Measurements from ENCODE around the gene ELOVL2. TPM values are rescaled to one million over a fixed set of nuclear protein-coding genes. Genes with fewer than 3 reads are reported as not detected.

ELOVL2 gene
- total RNA-seq, 1 donor from 2014 or later: 0.25 TPM

DNA sequence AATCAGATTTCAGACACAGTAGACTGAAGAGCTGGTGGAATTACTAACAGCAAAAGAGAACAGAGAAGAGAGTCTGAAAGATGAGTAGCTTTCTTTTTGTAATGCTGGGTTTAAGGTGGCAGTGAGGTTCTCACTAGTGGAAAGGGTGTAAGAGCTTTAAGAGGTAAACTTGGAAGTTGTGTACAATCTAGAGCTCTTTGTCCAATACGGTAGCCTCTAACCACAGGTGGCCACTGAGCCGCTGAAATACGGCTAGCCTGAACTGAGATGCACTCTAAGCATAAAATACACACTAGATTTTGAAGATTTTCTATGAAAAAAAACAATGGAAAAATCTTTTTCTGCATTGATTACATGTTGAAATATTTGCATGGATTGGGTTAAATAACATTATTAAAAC, 4.0 kb downstream of the ELOVL2 start:
- H3K27me3 ChIP-seq: no peaks in the 10 kb centered on the region
- H3K36me3 ChIP-seq: no peaks in the 10 kb centered on the region
- H3K4me1 ChIP-seq: peaks cover 6% of the 10 kb centered on the region
- intact Hi-C loops (cut with DNase I): no loop called here
- H3K27ac ChIP-seq: no peak overlapping the region
- TF ChIP-seq POLR2A (IDR thresholded peaks at IDR 0.05) (no peak), POLR2AphosphoS5 (IDR thresholded peaks at IDR 0.05; ENCODE audit: insufficient read depth in 1 of 2, low read depth in 1 of 2) (no peak)
- TF ChIP-seq, protein P1, sequence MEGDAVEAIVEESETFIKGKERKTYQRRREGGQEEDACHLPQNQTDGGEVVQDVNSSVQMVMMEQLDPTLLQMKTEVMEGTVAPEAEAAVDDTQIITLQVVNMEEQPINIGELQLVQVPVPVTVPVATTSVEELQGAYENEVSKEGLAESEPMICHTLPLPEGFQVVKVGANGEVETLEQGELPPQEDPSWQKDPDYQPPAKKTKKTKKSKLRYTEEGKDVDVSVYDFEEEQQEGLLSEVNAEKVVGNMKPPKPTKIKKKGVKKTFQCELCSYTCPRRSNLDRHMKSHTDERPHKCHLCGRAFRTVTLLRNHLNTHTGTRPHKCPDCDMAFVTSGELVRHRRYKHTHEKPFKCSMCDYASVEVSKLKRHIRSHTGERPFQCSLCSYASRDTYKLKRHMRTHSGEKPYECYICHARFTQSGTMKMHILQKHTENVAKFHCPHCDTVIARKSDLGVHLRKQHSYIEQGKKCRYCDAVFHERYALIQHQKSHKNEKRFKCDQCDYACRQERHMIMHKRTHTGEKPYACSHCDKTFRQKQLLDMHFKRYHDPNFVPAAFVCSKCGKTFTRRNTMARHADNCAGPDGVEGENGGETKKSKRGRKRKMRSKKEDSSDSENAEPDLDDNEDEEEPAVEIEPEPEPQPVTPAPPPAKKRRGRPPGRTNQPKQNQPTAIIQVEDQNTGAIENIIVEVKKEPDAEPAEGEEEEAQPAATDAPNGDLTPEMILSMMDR (IDR thresholded peaks at IDR 0.05): no peak
- H3K4me3 ChIP-seq: no peak overlapping the region
- H3K9me3 ChIP-seq: no peaks in the 10 kb centered on the region
- DNase-seq (ENCODE audit: extremely low spot score in 2 of 2): no peak

DNA sequence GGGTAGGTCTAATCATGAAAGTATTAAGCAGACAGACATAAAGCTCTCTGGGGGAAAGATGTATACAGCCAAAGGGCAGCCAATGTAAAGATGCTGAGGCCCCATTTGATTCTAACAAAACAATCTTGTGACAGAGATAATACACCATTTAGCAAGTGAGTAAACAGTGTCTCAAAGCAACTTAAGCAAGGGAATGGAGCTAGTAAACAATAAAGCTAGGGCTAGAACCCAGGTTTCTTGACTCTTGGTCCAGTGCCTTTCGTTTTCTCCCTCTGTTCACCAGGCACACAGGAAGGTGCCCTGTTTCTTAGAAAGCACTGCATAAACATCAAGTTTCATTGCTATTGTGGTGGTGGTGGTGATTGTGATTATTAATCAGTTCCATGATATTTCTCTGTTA, 5.1 kb downstream of the ELOVL2 start:
- intact Hi-C loops (cut with DNase I): no loop called here
- TF ChIP-seq POLR2AphosphoS5 (IDR thresholded peaks at IDR 0.05; ENCODE audit: insufficient read depth in 1 of 2, low read depth in 1 of 2) (no peak), POLR2A (IDR thresholded peaks at IDR 0.05) (no peak)
- TF ChIP-seq, protein P1 (IDR thresholded peaks at IDR 0.05): no peak
- Histone ChIP-seq H3K27me3 (no peaks in the 10 kb centered on the region), H3K27ac (no peak overlapping the region), H3K9me3 (no peaks in the 10 kb centered on the region), H3K4me1 (peaks cover 6% of the 10 kb centered on the region), H3K4me3 (no peak overlapping the region), H3K36me3 (no peaks in the 10 kb centered on the region)
- no peak for DNase-seq (ENCODE audit: extremely low spot score in 2 of 2)

DNA sequence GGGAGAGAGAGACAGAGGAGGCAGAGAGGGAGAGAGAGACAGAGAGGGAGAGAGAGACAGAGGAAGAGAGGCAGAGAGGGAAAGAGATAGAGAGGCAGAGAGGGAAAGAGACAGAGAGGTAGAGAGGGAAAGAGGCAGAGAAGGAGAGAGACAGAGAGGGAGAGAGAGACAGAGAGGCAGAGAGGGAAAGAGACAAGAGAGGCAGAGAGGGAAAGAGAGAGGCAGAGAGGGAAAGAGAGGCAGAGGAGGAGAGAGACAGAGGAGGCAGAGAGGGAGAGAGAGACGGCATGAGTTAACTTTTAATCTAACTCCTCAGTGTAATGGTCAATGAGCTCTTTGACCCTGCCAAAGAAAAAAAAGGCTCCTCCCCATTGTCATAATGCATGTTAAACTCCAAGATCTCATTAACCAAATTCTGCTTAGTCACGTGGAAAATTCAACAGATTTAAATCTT, 7.1 kb downstream of the ELOVL2 start:
- intact Hi-C loops (cut with DNase I): no loop called here
- H3K4me3 ChIP-seq: no peak overlapping the region
- no peaks in the 10 kb centered on the region for H3K4me1 ChIP-seq
- H3K27me3 ChIP-seq: no peaks in the 10 kb centered on the region
- H3K27ac ChIP-seq: no peak overlapping the region
- H3K9me3 ChIP-seq: no peaks in the 10 kb centered on the region
- no peak for DNase-seq (ENCODE audit: extremely low spot score in 2 of 2)
- H3K36me3 ChIP-seq: no peaks in the 10 kb centered on the region
- TF ChIP-seq, protein P1 (IDR thresholded peaks at IDR 0.05): no peak

DNA sequence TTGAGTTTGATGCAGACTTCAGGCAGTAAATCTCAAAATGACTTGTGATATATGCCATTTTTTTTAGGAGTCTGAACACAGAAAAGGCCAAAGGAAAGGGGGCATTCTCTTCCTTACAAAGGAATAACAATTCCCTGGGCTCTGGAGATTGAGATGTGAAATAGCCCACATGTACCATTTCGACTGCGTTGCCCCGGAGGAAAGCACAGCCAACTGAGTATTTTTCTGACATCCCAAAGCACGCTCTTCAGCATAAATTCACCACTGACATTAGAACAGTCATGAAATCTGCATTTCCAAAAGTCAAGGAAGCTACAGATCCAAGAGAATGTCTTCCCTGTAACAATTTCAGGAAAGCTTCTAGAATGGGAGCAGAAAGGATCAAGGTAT, 7.8 kb downstream of the ELOVL2 start:
- intact Hi-C loops (cut with DNase I): no loop called here
- no peak for DNase-seq (ENCODE audit: extremely low spot score in 2 of 2)

DNA sequence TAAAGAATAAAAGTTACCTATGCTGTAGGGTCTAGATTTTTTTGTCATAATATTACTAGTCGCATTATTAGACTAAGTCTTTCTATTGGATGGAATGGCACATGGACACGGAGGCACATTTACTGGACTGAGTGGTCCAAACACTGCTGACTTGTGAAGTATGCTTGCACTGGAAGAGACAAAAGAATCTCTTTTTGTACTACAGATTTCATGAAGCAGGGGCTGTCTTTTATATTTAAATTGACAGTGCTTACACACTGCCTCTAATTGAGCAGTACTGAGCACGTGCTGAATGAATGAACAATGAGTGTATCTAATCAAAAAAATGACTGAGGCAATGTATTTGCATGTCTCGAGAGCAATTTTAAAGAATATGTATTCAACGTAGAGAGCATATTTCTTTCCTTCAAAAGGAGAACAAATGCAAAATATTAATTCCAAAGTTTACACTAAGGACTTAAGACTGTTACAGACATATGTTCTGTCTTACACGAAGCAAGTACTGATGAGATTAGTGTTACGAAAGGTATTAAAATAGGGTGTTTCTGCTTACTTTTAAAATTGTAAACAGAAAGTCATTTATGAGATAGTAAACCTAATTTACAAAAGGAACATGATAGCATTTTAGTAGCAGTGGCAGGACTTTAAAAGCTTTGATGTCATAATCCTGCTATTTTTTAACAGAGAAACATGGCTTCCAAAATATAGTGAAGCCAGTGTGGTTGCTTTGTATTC, 8.3 kb downstream of the ELOVL2 start:
- intact Hi-C loops (cut with DNase I): no loop called here
- Histone ChIP-seq H3K27me3 (no peaks in the 10 kb centered on the region), H3K4me3 (no peak overlapping the region), H3K4me1 (no peaks in the 10 kb centered on the region), H3K27ac (no peak overlapping the region), H3K36me3 (no peaks in the 10 kb centered on the region), H3K9me3 (no peaks in the 10 kb centered on the region)
- DNase-seq (ENCODE audit: extremely low spot score in 2 of 2): no peak
- TF ChIP-seq POLR2AphosphoS5 (IDR thresholded peaks at IDR 0.05; ENCODE audit: insufficient read depth in 1 of 2, low read depth in 1 of 2) (no peak), POLR2A (IDR thresholded peaks at IDR 0.05) (no peak)
- TF ChIP-seq, protein P1 (IDR thresholded peaks at IDR 0.05): no peak

More for the DNA sequence above, 7.8 kb downstream of the ELOVL2 start:
- H3K4me3 ChIP-seq: no peak overlapping the region
- TF ChIP-seq, protein P1 (IDR thresholded peaks at IDR 0.05): no peak
- no peak for TF ChIP-seq POLR2A (IDR thresholded peaks at IDR 0.05)
- no peak for TF ChIP-seq POLR2AphosphoS5 (IDR thresholded peaks at IDR 0.05; ENCODE audit: insufficient read depth in 1 of 2, low read depth in 1 of 2)
- no peaks in the 10 kb centered on the region for H3K27me3 ChIP-seq
- H3K4me1 ChIP-seq: no peaks in the 10 kb centered on the region
- no peaks in the 10 kb centered on the region for H3K9me3 ChIP-seq
- no peak overlapping the region for H3K27ac ChIP-seq
- no peaks in the 10 kb centered on the region for H3K36me3 ChIP-seq

Measured in vagina (tissue), 2 donors.